Right lobe of liver (tissue), 4 donors: ENCODE measurements around the gene SNX10.

Experiments used
- CTCF ChIP-seq, 4 donors: fragments of 200-600 bp in 3 of 4; fragments of 450-650 bp in 1 of 4; IDR thresholded peaks; one replicate each; pipeline versions ENCODE4 v1.5.1 to v1.8.0; 2016 to 2022; ENCODE audit warnings: antibody characterized with exemption in 4 of 4, mild to moderate bottlenecking in 2 of 4
- POLR2A ChIP-seq: fragments of 450-650 bp; IDR thresholded peaks from one replicate; pipeline ENCODE4 v1.6.1; 2017; ENCODE audit warnings: antibody characterized with exemption, mild to moderate bottlenecking
- donor health status: DM: no; HTN: no; CAD: no.
- donor health status: DM: no; HTN: no; CAD: no.
- donor health status: DM: no; HTN: yes; CAD: no.

DNA sequence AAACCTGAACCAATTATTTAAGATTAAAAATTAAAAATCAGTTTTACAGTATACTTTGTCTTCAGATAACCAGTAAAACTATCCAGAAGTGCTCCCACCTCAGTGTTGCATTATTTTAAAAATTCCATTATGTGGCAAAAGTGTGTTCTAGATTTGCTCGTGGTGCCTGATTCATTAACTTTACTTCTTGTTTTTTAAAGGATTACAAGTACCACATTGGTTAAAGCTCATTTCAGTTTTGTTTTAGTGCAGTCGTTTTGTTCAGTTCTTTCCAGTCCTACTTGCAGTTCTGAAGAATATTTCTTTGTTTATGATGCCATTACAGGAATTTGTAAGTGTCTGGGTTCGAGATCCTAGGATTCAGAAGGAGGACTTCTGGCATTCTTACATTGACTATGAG is 69.0 kb downstream of the SNX10 start:
- TF ChIP-seq CTCF (IDR thresholded peaks at IDR 0.05) (no peak), POLR2A (no peak)
